GM12878 (cell line): ENCODE results near the gene PARP8. TPM values are rescaled to one million over a fixed set of nuclear protein-coding genes. Genes with fewer than 3 reads are reported as not detected.

Experiments
- ATAC-seq: fragments of 200-7000 bp; cut with Tn5 transposase; 3 replicates; pipeline ENCODE4 v1.9.1; 2020; ENCODE audit warnings: mild to moderate bottlenecking, moderate library complexity
- BruUV-seq: library from RNA; stranded (reverse); fragments of 400-500 nt; replicated peaks from 2 replicates; lab custom pipeline; 2021; lab: Mats Ljungman, UMichigan
- CTCF ChIA-PET: fragments of 300-600 bp; sonication (Branson Sonifier 250); formaldehyde crosslinking; extraction: SDS; loops from one replicate; lab custom pipeline; 2021; ENCODE audit warnings: inconsistent platforms; lab: Yijun Ruan, JAX
- POLR2A ChIA-PET: fragments of 350-600 bp; formaldehyde crosslinking; extraction: SDS; loops from one replicate; lab custom pipeline; 2021; ENCODE audit warnings: inconsistent platforms; lab: Charles Lee
- RAD21 ChIA-PET: fragments of 300-600 bp; sonication (Branson Sonifier 250); formaldehyde crosslinking; loops from one replicate; lab custom pipeline; 2023; ENCODE audit warnings: antibody characterized with exemption; ENCODE audit not compliant: unreplicated experiment; lab: Charles Lee
- SMC1A ChIA-PET: fragments of 300-600 bp; sonication (Branson Sonifier 250); formaldehyde crosslinking; loops from one replicate; lab custom pipeline; 2023; ENCODE audit not compliant: unreplicated experiment, uncharacterized antibody; lab: Charles Lee
- DNase-seq: peaks from one replicate; pipeline ENCODE4 v3.0.0-alpha.2; 2011; ENCODE audit warnings: low read depth, low spot score
- FAIRE-seq: peaks from 3 replicates; lab custom pipeline; 2011; peaks lifted over from hg19 to GRCh38; lab: Jason Lieb, UNC
- H2AFZ ChIP-seq: 2 replicates; pipeline ENCODE4 v1.6.0; 2011; ENCODE audit warnings: low read depth, low read length, control low read depth; ENCODE audit not compliant: control insufficient read depth
- H3K27ac ChIP-seq: 2 replicates; pipeline ENCODE4 v1.5.1; 2011; ENCODE audit warnings: control low read depth; ENCODE audit not compliant: control insufficient read depth, insufficient read depth
- H3K27me3 ChIP-seq, 2 experiments: replicated peaks in 1 of 2; 2 replicates each; pipeline versions ENCODE4 v1.6.0 to v1.6.1; 2011; ENCODE audit warnings: low read length in 1 of 2; ENCODE audit not compliant: control insufficient read depth in 2 of 2, insufficient read depth in 2 of 2
- H3K36me3 ChIP-seq, 2 experiments: 2 replicates each; pipeline ENCODE4 v1.5.1; 2011; ENCODE audit warnings: low read length in 1 of 2; ENCODE audit not compliant: control insufficient read depth in 2 of 2, insufficient read depth in 2 of 2
- H3K4me1 ChIP-seq: 2 replicates; pipeline ENCODE4 v1.6.1; 2011; ENCODE audit warnings: mild to moderate bottlenecking, low read length, moderate library complexity, mixed read lengths; ENCODE audit not compliant: control insufficient read depth, insufficient read depth
- H3K4me2 ChIP-seq: 2 replicates; pipeline ENCODE4 v1.6.0; 2011; ENCODE audit warnings: control low read depth; ENCODE audit not compliant: control insufficient read depth, insufficient read depth
- H3K4me3 ChIP-seq: fragments of 200-600 bp; sonication (generic); 2 replicates; pipeline ENCODE4 v1.5.1; 2016
- H3K79me2 ChIP-seq: 2 replicates; pipeline ENCODE4 v1.6.0; 2011; ENCODE audit warnings: low read length; ENCODE audit not compliant: control insufficient read depth, insufficient read depth
- H3K9ac ChIP-seq: 2 replicates; pipeline ENCODE4 v1.8.0; 2011; ENCODE audit warnings: low read length, control low read depth, mixed read lengths; ENCODE audit not compliant: control insufficient read depth, insufficient read depth
- H3K9me3 ChIP-seq: replicated peaks from 3 replicates; pipeline ENCODE4 v1.5.1; 2011; ENCODE audit warnings: mild to moderate bottlenecking, low read length; ENCODE audit not compliant: control insufficient read depth, insufficient read depth
- H4K20me1 ChIP-seq: 2 replicates; pipeline ENCODE4 v1.6.0; 2011; ENCODE audit not compliant: control insufficient read depth, insufficient read depth
- EGR1 ChIP-seq, 2 experiments: IDR thresholded peaks; 1 replicate in 1 of 2; 2 replicates in 1 of 2; pipeline ENCODE4 v1.6.1; 2011 to 2012; ENCODE audit warnings: low read depth in 2 of 2, low read length in 2 of 2, borderline replicate concordance in 1 of 2, mild to moderate bottlenecking in 1 of 2, moderate library complexity in 1 of 2
- HDAC2 ChIP-seq: fragments of 200-600 bp; sonication (generic); IDR thresholded peaks from 2 replicates; pipeline ENCODE4 v1.6.1; 2017
- MYB ChIP-seq: fragments of 150-350 bp; IDR thresholded peaks from 2 replicates; pipeline ENCODE4 v1.6.1; 2014; ENCODE audit warnings: mild to moderate bottlenecking, low read depth, low read length, borderline replicate concordance
- POLR2AphosphoS5 ChIP-seq: IDR thresholded peaks from 2 replicates; pipeline ENCODE4 v1.6.1; 2011; ENCODE audit warnings: mild to moderate bottlenecking, low read length, inconsistent platforms
- RUNX3 ChIP-seq: IDR thresholded peaks from 2 replicates; pipeline ENCODE4 v1.6.1; 2012; ENCODE audit warnings: low read length, inconsistent platforms
- SMAD1 ChIP-seq: fragments of 450-650 bp; IDR thresholded peaks from 2 replicates; pipeline ENCODE4 v1.6.1; 2018; ENCODE audit warnings: mild to moderate bottlenecking, low read depth; ENCODE audit not compliant: partially characterized antibody
- SP1 ChIP-seq: IDR thresholded peaks from one replicate; pipeline ENCODE4 v1.6.1; 2011; ENCODE audit warnings: low read depth, low read length
- SREBF2 ChIP-seq: IDR thresholded peaks from 2 replicates; pipeline ENCODE4 v1.6.1; 2012; ENCODE audit warnings: mild to moderate bottlenecking, low read length
- SUPT20H ChIP-seq: IDR thresholded peaks from 2 replicates; pipeline ENCODE4 v1.6.1; 2011; ENCODE audit warnings: low read depth, mild to moderate bottlenecking, low read length, moderate library complexity, borderline replicate concordance; ENCODE audit not compliant: control insufficient read depth
- TCF3 ChIP-seq: IDR thresholded peaks from 2 replicates; pipeline ENCODE4 v1.6.1; 2012; ENCODE audit warnings: low read depth, mild to moderate bottlenecking, low read length, borderline replicate concordance; ENCODE audit not compliant: insufficient read depth
- WGBS: methylation state at CpG from one replicate; pipeline ENCODE4 v1.1.6; 2016; ENCODE audit warnings: low lambda C conversion rate; ENCODE audit not compliant: insufficient replicate concordance, insufficient coverage; ENCODE audit errors: missing lambda C conversion rate; 5-methylcytosine and 5-hydroxymethylcytosine counted together
- in situ Hi-C: fragments of 300-500 bp; cut with MboI; formaldehyde crosslinking; loops from 9 replicates; pipeline ENCODE4 v1.14.3; 2018; ENCODE audit warnings: mixed read lengths
- intact Hi-C: fragments of 100-400 bp; cut with micrococcal nuclease; formaldehyde crosslinking; loops from one replicate; pipeline ENCODE4 v1.14.2; 2022; ENCODE audit not compliant: unreplicated experiment
- polyA plus RNA-seq, 11 experiments: library from polyadenylated mRNA; depleted of rRNA in 4 of 11; unstranded in 6 of 11; stranded (reverse) in 5 of 11; fragments of >200 nt; fragmentation: Nextera tagmentation in 4 of 11; fragmentation: Illumina TruSeq in 1 of 11; extraction: Ambion mirVana in 4 of 11; extraction: Trizol in 1 of 11; gene quantifications; 1 replicate in 1 of 11; 2 replicates in 10 of 11; pipeline versions ENCODE4 v1.2.1 to v1.2.3, GENCODE V29; 2011 to 2016; ENCODE audit warnings: inconsistent platforms in 2 of 11, missing spikeins in 2 of 11, low read depth in 1 of 11
- total RNA-seq, 4 experiments: library from RNA; depleted of rRNA in 3 of 4; stranded (reverse); fragments of >200 nt in 3 of 4; fragmentation: Illumina TruSeq in 1 of 4; extraction: Trizol in 1 of 4; gene quantifications; 2 replicates each; pipeline versions ENCODE4 v1.2.1 to v1.2.3, GENCODE V29; 2013 to 2021
- TF ChIP-seq, protein P1 (sequence below): fragments of 450-650 bp; IDR thresholded peaks from 2 replicates; pipeline ENCODE4 v1.6.1; 2018; ENCODE audit warnings: borderline replicate concordance, mild to moderate bottlenecking; ENCODE audit not compliant: partially characterized antibody
- TF ChIP-seq, protein P2 (sequence below): fragments of 450-650 bp; IDR thresholded peaks from 2 replicates; pipeline ENCODE4 v1.6.1; 2017; ENCODE audit warnings: mild to moderate bottlenecking, moderate library complexity
- TF ChIP-seq, protein P3 (sequence below): fragments of 450-650 bp; IDR thresholded peaks from 2 replicates; pipeline ENCODE4 v1.6.1; 2017; ENCODE audit warnings: mild to moderate bottlenecking, low read depth, inconsistent platforms; ENCODE audit not compliant: poor library complexity, severe bottlenecking

The PARP8 gene
- total and polyA plus RNA-seq, 10 of the 15 experiments (the other 5 are each of a cell fraction or from before 2014, with no cell fraction given), result 9.1 to 65.2 (median 20.6) TPM

DNA sequence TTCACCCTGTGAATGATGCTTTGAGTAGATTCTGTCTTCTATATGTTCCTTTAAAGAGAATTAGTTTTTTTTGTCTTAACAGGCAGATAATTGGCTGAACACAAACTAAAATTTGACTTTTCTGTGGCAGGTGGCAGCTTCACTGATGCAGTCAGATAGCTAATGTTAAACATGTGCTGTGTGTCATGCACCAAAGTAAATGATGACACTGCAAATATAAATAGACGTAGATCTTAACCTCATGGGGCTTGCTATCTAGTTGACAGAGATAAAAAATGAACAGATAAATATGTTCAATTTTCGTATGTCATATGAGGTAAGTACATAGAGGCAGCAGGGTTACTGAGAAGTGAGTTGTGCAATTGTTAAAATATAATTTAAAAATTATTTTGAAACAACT lies 82.7 kb downstream of the PARP8 start:
- no peak overlapping the region for H3K9ac ChIP-seq
- H4K20me1 ChIP-seq, result no peaks in the 10 kb centered on the region
- ChIA-PET CTCF (interaction anchor here (0.6 to 1.6 kb wide), 3 partner anchors 10 to 235 kb away, joined by 3 to 5 read pairs (median 3); no protein-coding TSS in a partner anchor), SMC1A (interaction anchor here (1.0 to 1.4 kb wide), 4 partner anchors 11 to 86 kb away, joined by 3 to 4 read pairs (median 4); no protein-coding TSS in a partner anchor), RAD21 (interaction anchor here (0.6 to 1.4 kb wide), 2 partner anchors 55 to 83 kb away, joined by 3 to 5 read pairs; partner anchors contain the start of gene PARP8), POLR2A (interaction anchor here (1.0 kb wide), 1 partner anchor 82 kb away, joined by 6 read pairs; the partner anchor contains the start of gene PARP8)
- H3K4me2 ChIP-seq, result no peak overlapping the region
- peaks cover 6% of the 10 kb centered on the region; the same call in 1 of the 2 replicates for H3K4me1 ChIP-seq
- H3K27ac ChIP-seq, result no peak overlapping the region
- no peaks in the 10 kb centered on the region; a peak in 1 of 4 replicates for H3K36me3 ChIP-seq
- WGBS, result 98% methylated on average over 2 of the region's 2 CpGs
- no TSS peak for BruUV-seq
- H3K79me2 ChIP-seq, result peaks cover 23% of the 10 kb centered on the region
- H3K9me3 ChIP-seq, result no peaks in the 10 kb centered on the region
- FAIRE-seq, result no peak
- no peak for ATAC-seq
- in situ Hi-C loops, result no loop called here
- intact Hi-C loops, result loop anchor here (5.0 to 10.0 kb wide), 3 partner anchors 37 to 184 kb away; no protein-coding TSS in a partner anchor
- no peak overlapping the region for H2AFZ ChIP-seq
- no peaks in the 10 kb centered on the region for H3K27me3 ChIP-seq
- DNase-seq, result no peak
- no peak overlapping the region for H3K4me3 ChIP-seq
- TF ChIP-seq POLR2AphosphoS5, result no peak
- no peak for TF ChIP-seq MYB
- TF ChIP-seq TCF3, result no peak
- TF ChIP-seq EGR1 (IDR thresholded peaks at IDR 0.05; ENCODE audit: borderline replicate concordance in 1 of 2, low read depth in 2 of 2, low read length in 2 of 2), result no peak
- no peak for TF ChIP-seq SP1
- no peak for TF ChIP-seq SUPT20H
- TF ChIP-seq, protein P1, sequence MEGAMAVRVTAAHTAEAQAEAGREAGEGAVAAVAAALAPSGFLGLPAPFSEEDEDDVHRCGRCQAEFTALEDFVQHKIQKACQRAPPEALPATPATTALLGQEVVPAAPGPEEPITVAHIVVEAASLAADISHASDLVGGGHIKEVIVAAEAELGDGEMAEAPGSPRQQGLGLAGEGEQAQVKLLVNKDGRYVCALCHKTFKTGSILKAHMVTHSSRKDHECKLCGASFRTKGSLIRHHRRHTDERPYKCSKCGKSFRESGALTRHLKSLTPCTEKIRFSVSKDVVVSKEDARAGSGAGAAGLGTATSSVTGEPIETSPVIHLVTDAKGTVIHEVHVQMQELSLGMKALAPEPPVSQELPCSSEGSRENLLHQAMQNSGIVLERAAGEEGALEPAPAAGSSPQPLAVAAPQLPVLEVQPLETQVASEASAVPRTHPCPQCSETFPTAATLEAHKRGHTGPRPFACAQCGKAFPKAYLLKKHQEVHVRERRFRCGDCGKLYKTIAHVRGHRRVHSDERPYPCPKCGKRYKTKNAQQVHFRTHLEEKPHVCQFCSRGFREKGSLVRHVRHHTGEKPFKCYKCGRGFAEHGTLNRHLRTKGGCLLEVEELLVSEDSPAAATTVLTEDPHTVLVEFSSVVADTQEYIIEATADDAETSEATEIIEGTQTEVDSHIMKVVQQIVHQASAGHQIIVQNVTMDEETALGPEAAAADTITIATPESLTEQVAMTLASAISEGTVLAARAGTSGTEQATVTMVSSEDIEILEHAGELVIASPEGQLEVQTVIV, result no peak
- TF ChIP-seq SMAD1, result no peak
- TF ChIP-seq, protein P2, sequence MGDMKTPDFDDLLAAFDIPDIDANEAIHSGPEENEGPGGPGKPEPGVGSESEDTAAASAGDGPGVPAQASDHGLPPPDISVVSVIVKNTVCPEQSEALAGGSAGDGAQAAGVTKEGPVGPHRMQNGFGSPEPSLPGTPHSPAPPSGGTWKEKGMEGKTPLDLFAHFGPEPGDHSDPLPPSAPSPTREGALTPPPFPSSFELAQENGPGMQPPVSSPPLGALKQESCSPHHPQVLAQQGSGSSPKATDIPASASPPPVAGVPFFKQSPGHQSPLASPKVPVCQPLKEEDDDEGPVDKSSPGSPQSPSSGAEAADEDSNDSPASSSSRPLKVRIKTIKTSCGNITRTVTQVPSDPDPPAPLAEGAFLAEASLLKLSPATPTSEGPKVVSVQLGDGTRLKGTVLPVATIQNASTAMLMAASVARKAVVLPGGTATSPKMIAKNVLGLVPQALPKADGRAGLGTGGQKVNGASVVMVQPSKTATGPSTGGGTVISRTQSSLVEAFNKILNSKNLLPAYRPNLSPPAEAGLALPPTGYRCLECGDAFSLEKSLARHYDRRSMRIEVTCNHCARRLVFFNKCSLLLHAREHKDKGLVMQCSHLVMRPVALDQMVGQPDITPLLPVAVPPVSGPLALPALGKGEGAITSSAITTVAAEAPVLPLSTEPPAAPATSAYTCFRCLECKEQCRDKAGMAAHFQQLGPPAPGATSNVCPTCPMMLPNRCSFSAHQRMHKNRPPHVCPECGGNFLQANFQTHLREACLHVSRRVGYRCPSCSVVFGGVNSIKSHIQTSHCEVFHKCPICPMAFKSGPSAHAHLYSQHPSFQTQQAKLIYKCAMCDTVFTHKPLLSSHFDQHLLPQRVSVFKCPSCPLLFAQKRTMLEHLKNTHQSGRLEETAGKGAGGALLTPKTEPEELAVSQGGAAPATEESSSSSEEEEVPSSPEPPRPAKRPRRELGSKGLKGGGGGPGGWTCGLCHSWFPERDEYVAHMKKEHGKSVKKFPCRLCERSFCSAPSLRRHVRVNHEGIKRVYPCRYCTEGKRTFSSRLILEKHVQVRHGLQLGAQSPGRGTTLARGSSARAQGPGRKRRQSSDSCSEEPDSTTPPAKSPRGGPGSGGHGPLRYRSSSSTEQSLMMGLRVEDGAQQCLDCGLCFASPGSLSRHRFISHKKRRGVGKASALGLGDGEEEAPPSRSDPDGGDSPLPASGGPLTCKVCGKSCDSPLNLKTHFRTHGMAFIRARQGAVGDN, result no peak
- TF ChIP-seq, protein P3, sequence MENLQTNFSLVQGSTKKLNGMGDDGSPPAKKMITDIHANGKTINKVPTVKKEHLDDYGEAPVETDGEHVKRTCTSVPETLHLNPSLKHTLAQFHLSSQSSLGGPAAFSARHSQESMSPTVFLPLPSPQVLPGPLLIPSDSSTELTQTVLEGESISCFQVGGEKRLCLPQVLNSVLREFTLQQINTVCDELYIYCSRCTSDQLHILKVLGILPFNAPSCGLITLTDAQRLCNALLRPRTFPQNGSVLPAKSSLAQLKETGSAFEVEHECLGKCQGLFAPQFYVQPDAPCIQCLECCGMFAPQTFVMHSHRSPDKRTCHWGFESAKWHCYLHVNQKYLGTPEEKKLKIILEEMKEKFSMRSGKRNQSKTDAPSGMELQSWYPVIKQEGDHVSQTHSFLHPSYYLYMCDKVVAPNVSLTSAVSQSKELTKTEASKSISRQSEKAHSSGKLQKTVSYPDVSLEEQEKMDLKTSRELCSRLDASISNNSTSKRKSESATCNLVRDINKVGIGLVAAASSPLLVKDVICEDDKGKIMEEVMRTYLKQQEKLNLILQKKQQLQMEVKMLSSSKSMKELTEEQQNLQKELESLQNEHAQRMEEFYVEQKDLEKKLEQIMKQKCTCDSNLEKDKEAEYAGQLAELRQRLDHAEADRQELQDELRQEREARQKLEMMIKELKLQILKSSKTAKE, result no peak
- no peak for TF ChIP-seq HDAC2
- TF ChIP-seq SREBF2, result no peak
- TF ChIP-seq RUNX3, result no peak
